ENCODE measurements around the gene TPST1.

- no peak for TF ChIP-seq EP300 (IDR thresholded peaks at IDR 0.05; ENCODE audit: borderline replicate concordance)
- no peak for TF ChIP-seq MAX (IDR thresholded peaks at IDR 0.05)
- TF ChIP-seq EGR1 (IDR thresholded peaks at IDR 0.05) = no peak
Observed at GRCh38 chr7:66173856-66174255, 31.3 kb upstream of the TPST1 start.

Data from Ishikawa (cell line).